Measurements from ENCODE around the gene PTDSS2.

- TF ChIP-seq, protein P1, sequence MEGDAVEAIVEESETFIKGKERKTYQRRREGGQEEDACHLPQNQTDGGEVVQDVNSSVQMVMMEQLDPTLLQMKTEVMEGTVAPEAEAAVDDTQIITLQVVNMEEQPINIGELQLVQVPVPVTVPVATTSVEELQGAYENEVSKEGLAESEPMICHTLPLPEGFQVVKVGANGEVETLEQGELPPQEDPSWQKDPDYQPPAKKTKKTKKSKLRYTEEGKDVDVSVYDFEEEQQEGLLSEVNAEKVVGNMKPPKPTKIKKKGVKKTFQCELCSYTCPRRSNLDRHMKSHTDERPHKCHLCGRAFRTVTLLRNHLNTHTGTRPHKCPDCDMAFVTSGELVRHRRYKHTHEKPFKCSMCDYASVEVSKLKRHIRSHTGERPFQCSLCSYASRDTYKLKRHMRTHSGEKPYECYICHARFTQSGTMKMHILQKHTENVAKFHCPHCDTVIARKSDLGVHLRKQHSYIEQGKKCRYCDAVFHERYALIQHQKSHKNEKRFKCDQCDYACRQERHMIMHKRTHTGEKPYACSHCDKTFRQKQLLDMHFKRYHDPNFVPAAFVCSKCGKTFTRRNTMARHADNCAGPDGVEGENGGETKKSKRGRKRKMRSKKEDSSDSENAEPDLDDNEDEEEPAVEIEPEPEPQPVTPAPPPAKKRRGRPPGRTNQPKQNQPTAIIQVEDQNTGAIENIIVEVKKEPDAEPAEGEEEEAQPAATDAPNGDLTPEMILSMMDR (IDR thresholded peaks at IDR 0.05; ENCODE audit: low read length), result no peak
- TF ChIP-seq EZH2 (optimal IDR thresholded peaks at IDR 0.05; ENCODE audit: low read depth, low read length) (no peak), EZH2phosphoT487 (IDR thresholded peaks at IDR 0.05; ENCODE audit: low read length) (no peak)
These were observed 5.5 kb upstream of the PTDSS2 start for GRCh38 chr11:444396-445144.
